Transverse colon (tissue), 4 donors: Measurements from ENCODE around the gene SLC38A4.

ENCODE experiments used
- EP300 ChIP-seq: sonication (generic); formaldehyde crosslinking; IDR thresholded peaks from one replicate; pipeline ENCODE4 v1.6.1; 2017; ENCODE audit warnings: antibody characterized with exemption, low read depth
- POLR2A ChIP-seq: fragments of 450-650 bp; IDR thresholded peaks from one replicate; pipeline ENCODE4 v1.6.1; 2016; ENCODE audit warnings: antibody characterized with exemption, mild to moderate bottlenecking, moderate library complexity
- POLR2AphosphoS5 ChIP-seq, 3 donors: sonication (generic); formaldehyde crosslinking; IDR thresholded peaks; one replicate each; pipeline ENCODE4 v1.6.1; 2016; ENCODE audit warnings: antibody characterized with exemption in 3 of 3
- TF ChIP-seq, protein P1 (sequence below), 5 experiments: fragments of 200-600 bp in 3 of 5; fragments of 450-650 bp in 2 of 5; sonication (generic) in 3 of 5; IDR thresholded peaks; 1 replicate in 2 of 5; 2 replicates in 3 of 5; pipeline ENCODE4 v1.5.1; 2016 to 2017; ENCODE audit warnings: antibody characterized with exemption in 5 of 5, inconsistent platforms in 3 of 5, mild to moderate bottlenecking in 2 of 5, moderate library complexity in 1 of 5

DNA sequence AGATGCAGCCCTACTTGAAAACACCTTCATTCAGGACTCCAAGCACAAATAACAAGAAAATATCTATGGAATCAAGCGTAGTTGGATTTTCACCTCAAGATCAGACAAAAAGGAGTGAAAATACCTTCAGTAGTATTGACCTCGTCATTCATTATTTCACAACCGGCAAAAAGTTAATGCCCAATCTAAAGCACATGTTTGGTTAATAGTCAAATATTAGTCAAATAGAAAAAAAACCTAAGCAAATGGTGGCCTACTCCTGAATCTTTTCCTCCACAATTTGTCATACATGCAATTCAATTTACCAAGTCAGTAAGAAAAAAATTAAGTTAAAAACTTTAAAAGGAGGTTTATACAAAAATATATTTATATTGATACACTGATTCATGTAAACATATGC lies 50.0 kb downstream of the SLC38A4 start:
- TF ChIP-seq, protein P1, sequence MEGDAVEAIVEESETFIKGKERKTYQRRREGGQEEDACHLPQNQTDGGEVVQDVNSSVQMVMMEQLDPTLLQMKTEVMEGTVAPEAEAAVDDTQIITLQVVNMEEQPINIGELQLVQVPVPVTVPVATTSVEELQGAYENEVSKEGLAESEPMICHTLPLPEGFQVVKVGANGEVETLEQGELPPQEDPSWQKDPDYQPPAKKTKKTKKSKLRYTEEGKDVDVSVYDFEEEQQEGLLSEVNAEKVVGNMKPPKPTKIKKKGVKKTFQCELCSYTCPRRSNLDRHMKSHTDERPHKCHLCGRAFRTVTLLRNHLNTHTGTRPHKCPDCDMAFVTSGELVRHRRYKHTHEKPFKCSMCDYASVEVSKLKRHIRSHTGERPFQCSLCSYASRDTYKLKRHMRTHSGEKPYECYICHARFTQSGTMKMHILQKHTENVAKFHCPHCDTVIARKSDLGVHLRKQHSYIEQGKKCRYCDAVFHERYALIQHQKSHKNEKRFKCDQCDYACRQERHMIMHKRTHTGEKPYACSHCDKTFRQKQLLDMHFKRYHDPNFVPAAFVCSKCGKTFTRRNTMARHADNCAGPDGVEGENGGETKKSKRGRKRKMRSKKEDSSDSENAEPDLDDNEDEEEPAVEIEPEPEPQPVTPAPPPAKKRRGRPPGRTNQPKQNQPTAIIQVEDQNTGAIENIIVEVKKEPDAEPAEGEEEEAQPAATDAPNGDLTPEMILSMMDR (IDR thresholded peaks at IDR 0.05), result no peak
- no peak for TF ChIP-seq POLR2AphosphoS5 (IDR thresholded peaks at IDR 0.05)
- TF ChIP-seq EP300, result no peak
- no peak for TF ChIP-seq POLR2A
